K562 (cell line): ENCODE data around the gene PDZRN3. TPM values are rescaled to one million over a fixed set of nuclear protein-coding genes. Genes with fewer than 3 reads are reported as not detected.

Experiments
- ATAC-seq: fragments of 200-7000 bp; cut with Tn5 transposase; 3 replicates; pipeline ENCODE4 v1.9.1; 2020; ENCODE audit warnings: moderate library complexity
- BruUV-seq: library from RNA; stranded (reverse); fragments of 400-500 nt; replicated peaks from 2 replicates; lab custom pipeline; 2021; lab: Mats Ljungman, UMichigan
- CTCF ChIA-PET: fragments of 300-600 bp; formaldehyde crosslinking; extraction: SDS; loops from one replicate; lab custom pipeline; 2021; ENCODE audit warnings: low intra/inter-chr PET ratio; lab: Yijun Ruan, JAX
- POLR2A ChIA-PET: fragments of 300-600, 350-650 bp; sonication (Branson Sonifier 250); formaldehyde crosslinking; extraction: SDS; loops from one replicate; lab custom pipeline; 2021; ENCODE audit warnings: antibody characterized with exemption, inconsistent platforms; lab: Yijun Ruan, JAX
- DNase-seq, 4 experiments: peaks; one replicate each; pipeline versions ENCODE4 v3.0.0 to v3.0.0-alpha.2; 2011 to 2018; ENCODE audit warnings: low spot score in 3 of 4, mixed read lengths in 3 of 4; ENCODE audit errors: extremely low read depth in 1 of 4
- FAIRE-seq: peaks from 2 replicates; lab custom pipeline; 2011; peaks lifted over from hg19 to GRCh38; lab: Jason Lieb, UNC
- H2AFZ ChIP-seq: 2 replicates; pipeline ENCODE4 v1.6.0; 2011; ENCODE audit warnings: low read depth, low read length, control low read depth, inconsistent platforms
- H3K27ac ChIP-seq: fragments of 200-600 bp; 3 replicates; pipeline ENCODE4 v1.8.0; 2011; ENCODE audit warnings: low read depth, mild to moderate bottlenecking, control low read depth, inconsistent platforms, low read length, moderate library complexity, mixed read lengths; ENCODE audit errors: extremely low read depth
- H3K27me3 ChIP-seq, 2 experiments: fragments of 300-600 bp in 1 of 2; 2 replicates in 1 of 2; 3 replicates in 1 of 2; pipeline versions ENCODE4 v1.6.0 to v1.8.0; 2011; ENCODE audit warnings: inconsistent platforms in 2 of 2, low read length in 2 of 2, mild to moderate bottlenecking in 1 of 2, mixed read lengths in 1 of 2, moderate library complexity in 1 of 2; ENCODE audit not compliant: control insufficient read depth in 2 of 2, insufficient read depth in 2 of 2
- H3K36me3 ChIP-seq: fragments of 300-600 bp; 3 replicates; pipeline ENCODE4 v1.8.0; 2011; ENCODE audit warnings: mild to moderate bottlenecking, low read length, inconsistent platforms; ENCODE audit not compliant: control insufficient read depth, insufficient read depth
- H3K4me1 ChIP-seq, 2 experiments: fragments of 200-600 bp in 1 of 2; replicated peaks in 1 of 2; 2 replicates in 1 of 2; 3 replicates in 1 of 2; pipeline versions ENCODE4 v1.5.1 to v1.8.0; 2011; ENCODE audit warnings: inconsistent platforms in 2 of 2, low read length in 2 of 2, mild to moderate bottlenecking in 1 of 2, mixed read lengths in 1 of 2, moderate library complexity in 1 of 2; ENCODE audit not compliant: control insufficient read depth in 2 of 2, insufficient read depth in 2 of 2
- H3K4me2 ChIP-seq: 2 replicates; pipeline ENCODE4 v1.6.1; 2011; ENCODE audit warnings: low read length, control low read depth, inconsistent platforms, mixed read lengths; ENCODE audit not compliant: insufficient read depth
- H3K4me3 ChIP-seq: fragments of 200-600 bp; sonication (generic), shearing (Covaris generic); 2 replicates; pipeline ENCODE4 v1.5.1; 2016; ENCODE audit warnings: control low read depth, inconsistent platforms
- H3K79me2 ChIP-seq: fragments of 200-600 bp; 3 replicates; pipeline ENCODE4 v1.8.0; 2011; ENCODE audit warnings: low read length, inconsistent platforms; ENCODE audit not compliant: control insufficient read depth, insufficient read depth
- H3K9ac ChIP-seq, 2 experiments: 2 replicates each; pipeline versions ENCODE4 v1.6.0 to v1.6.1; 2011; ENCODE audit warnings: low read depth in 2 of 2, low read length in 2 of 2, control low read depth in 1 of 2, inconsistent platforms in 1 of 2, mild to moderate bottlenecking in 1 of 2, mixed read lengths in 1 of 2; ENCODE audit not compliant: insufficient read depth in 1 of 2
- H3K9me1 ChIP-seq: one replicate; pipeline ENCODE4 v1.6.0; 2011; ENCODE audit warnings: inconsistent platforms, mild to moderate bottlenecking, low read length, moderate library complexity; ENCODE audit not compliant: control insufficient read depth, insufficient read depth
- H3K9me3 ChIP-seq: replicated peaks from 2 replicates; pipeline ENCODE4 v1.5.1; 2011; ENCODE audit warnings: low read depth, low read length, inconsistent platforms; ENCODE audit not compliant: control insufficient read depth, insufficient read depth
- H4K20me1 ChIP-seq: replicated peaks from 2 replicates; pipeline ENCODE4 v1.6.1; 2011; ENCODE audit warnings: low read length, inconsistent platforms, mixed read lengths; ENCODE audit not compliant: control insufficient read depth, insufficient read depth
- FUS ChIP-seq: fragments of 200-400 bp; formaldehyde crosslinking; optimal IDR thresholded peaks from 2 replicates; pipeline ENCODE3; 2017; ENCODE audit warnings: low read depth, low read length
- HMGXB4 ChIP-seq: sonication (generic); formaldehyde crosslinking; IDR thresholded peaks from 2 replicates; pipeline ENCODE4 v1.8.1; 2023; ENCODE audit warnings: mild to moderate bottlenecking, missing genetic modification reagents
- HNRNPLL ChIP-seq: fragments of 200-400 bp; formaldehyde crosslinking; IDR thresholded peaks from 2 replicates; pipeline ENCODE4 v1.6.1; 2017; ENCODE audit warnings: low read length, low read depth, mild to moderate bottlenecking; ENCODE audit not compliant: poor library complexity, severe bottlenecking
- KAT7 ChIP-seq: sonication (generic); formaldehyde crosslinking; IDR thresholded peaks from 2 replicates; pipeline ENCODE4 v1.8.0; 2022; ENCODE audit warnings: missing genetic modification reagents, mild to moderate bottlenecking, borderline replicate concordance
- MCM3 ChIP-seq: fragments of 450-650 bp; IDR thresholded peaks from 2 replicates; pipeline ENCODE4 v1.6.1; 2016
- PRPF4 ChIP-seq: fragments of 200-400 bp; formaldehyde crosslinking; IDR thresholded peaks from one replicate; pipeline ENCODE4 v1.6.1; 2017; ENCODE audit warnings: low read length, low read depth, mild to moderate bottlenecking; ENCODE audit not compliant: insufficient read depth, poor library complexity, severe bottlenecking
- RB1 ChIP-seq: fragments of 450-650 bp; IDR thresholded peaks from 2 replicates; pipeline ENCODE4 v1.6.1; 2017; ENCODE audit warnings: low read depth, mild to moderate bottlenecking
- RREB1 ChIP-seq: fragments of 250-450 bp; sonication (Bioruptor Pico); IDR thresholded peaks from 2 replicates; pipeline ENCODE4 v1.4.0; 2020
- SRSF1 ChIP-seq: fragments of 200-400 bp; formaldehyde crosslinking; IDR thresholded peaks from 2 replicates; pipeline ENCODE4 v1.6.1; 2017; ENCODE audit warnings: mild to moderate bottlenecking, low read depth, low read length, moderate library complexity
- USF1 ChIP-seq: sonication (generic); formaldehyde crosslinking; IDR thresholded peaks from 2 replicates; pipeline ENCODE4 v1.9.0; 2022; ENCODE audit warnings: mild to moderate bottlenecking, missing genetic modification reagents
- ZC3H11A ChIP-seq: IDR thresholded peaks from 2 replicates; pipeline ENCODE4 v1.6.1; 2012; ENCODE audit warnings: low read depth, low read length, improper control_type of control experiment
- ZNF23 ChIP-seq: fragments of 250-450 bp; sonication (Bioruptor Pico); IDR thresholded peaks from 2 replicates; pipeline ENCODE4 v1.4.0; 2020; ENCODE audit warnings: mild to moderate bottlenecking
- ZNF57 ChIP-seq: fragments of 450-650 bp; formaldehyde crosslinking; IDR thresholded peaks from 2 replicates; pipeline ENCODE4 v1.4.0; 2020; ENCODE audit warnings: mild to moderate bottlenecking, moderate library complexity
- WGBS: fragments of 100-300 bp; shearing (Covaris generic); methylation state at CpG from one replicate; pipeline ENCODE4 v1.1.6; 2016; ENCODE audit warnings: low coverage, mixed read lengths; ENCODE audit not compliant: insufficient coverage; ENCODE audit errors: missing lambda C conversion rate; 5-methylcytosine and 5-hydroxymethylcytosine counted together
- in situ Hi-C: fragments of 300-500 bp; cut with MboI; formaldehyde crosslinking; loops from 4 replicates; pipeline ENCODE4 v1.15.0; 2018; ENCODE audit warnings: inconsistent platforms, mixed read lengths
- intact Hi-C: fragments of 100-400 bp; cut with micrococcal nuclease; formaldehyde crosslinking; loops from 2 replicates; pipeline ENCODE4 v1.14.2; 2022
- polyA plus RNA-seq, 8 experiments: library from polyadenylated mRNA; depleted of rRNA in 4 of 8; stranded (reverse) in 5 of 8; unstranded in 3 of 8; fragments of >200 nt; fragmentation: Nextera tagmentation in 2 of 8; fragmentation: Illumina TruSeq in 1 of 8; extraction: Ambion mirVana in 2 of 8; extraction: Trizol in 1 of 8; gene quantifications; 2 replicates each; pipeline versions ENCODE4 v1.2.1 to v1.2.3, GENCODE V29; 2011 to 2014; ENCODE audit warnings: inconsistent platforms in 1 of 8, missing spikeins in 1 of 8
- total RNA-seq, 7 experiments: library from RNA; depleted of rRNA in 6 of 7; stranded (reverse); fragments of >200 nt in 6 of 7; fragmentation: Illumina TruSeq in 2 of 7; extraction: Trizol in 2 of 7; gene quantifications; 2 replicates each; pipeline versions ENCODE4 v1.2.1 to v1.2.3, GENCODE V29; 2011 to 2021; ENCODE audit warnings: low replicate concordance in 1 of 7

PDZRN3 gene
- total and polyA plus RNA-seq, 9 of the 15 experiments (the other 6 are each of a cell fraction or from before 2014, with no cell fraction given) = 0.16 TPM; not detected in 8

DNA sequence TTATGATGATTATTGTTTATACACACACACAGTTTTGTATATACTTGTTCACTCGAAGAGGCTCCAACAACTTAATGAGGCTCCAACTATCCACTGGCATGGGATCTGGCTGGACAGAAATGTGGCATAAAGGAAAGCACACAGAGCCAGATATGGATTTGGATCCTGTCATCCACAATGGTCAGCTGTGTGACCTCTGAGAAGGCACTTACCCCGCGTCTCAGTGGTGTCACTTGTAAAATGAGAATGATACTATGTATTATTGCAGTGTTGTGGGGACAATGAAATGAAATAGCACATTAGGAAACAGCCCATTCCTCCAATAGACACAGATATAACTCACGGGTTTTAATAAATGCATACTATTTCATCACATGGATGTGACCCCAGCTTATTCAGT is 42.2 kb downstream of the PDZRN3 start (continued):
- TF ChIP-seq HMGXB4 (CRISPR knock-in tag) = no peak
- TF ChIP-seq RB1 = no peak
- TF ChIP-seq SRSF1 = no peak
- TF ChIP-seq, all 486 proteins: peak for 0

DNA sequence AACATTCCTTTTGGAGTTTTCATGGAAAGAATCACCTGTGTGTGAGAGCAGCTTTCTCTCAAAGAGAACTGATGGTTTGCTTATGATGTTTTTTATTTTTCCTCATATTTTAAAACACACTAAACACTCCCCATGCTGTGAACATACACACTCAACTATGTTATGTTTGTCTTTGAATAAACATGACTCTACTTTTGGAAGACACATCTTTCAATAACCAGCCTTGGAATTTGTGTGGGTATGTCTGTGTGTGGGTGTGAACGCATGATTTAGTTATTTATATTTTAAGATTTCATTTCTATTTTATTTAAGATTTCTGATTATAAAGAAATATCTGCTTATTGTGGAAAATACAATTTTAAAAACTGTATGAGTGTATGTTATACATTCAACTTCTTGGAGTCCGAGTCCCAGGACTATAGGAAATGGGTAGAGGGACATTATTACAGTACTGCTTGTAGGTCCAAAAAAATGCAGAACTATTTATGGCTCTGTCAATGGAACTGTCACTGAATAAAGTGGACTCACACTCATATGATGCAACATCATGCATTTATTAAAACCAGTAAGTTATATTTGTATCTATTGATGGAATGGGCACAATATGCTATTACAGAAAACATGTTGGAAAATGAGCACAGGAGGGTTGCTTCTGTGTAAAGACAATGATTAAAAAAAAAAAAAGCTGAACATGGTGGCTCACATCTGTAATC is 43.5 kb downstream of the PDZRN3 start:
- H4K20me1 ChIP-seq = no peaks in the 10 kb centered on the region
- intact Hi-C loops = no loop called here
- DNase-seq (no peak), FAIRE-seq (no peak), ATAC-seq (no peak)
- no peaks in the 10 kb centered on the region for H3K4me1 ChIP-seq
- no peak overlapping the region for H3K27ac ChIP-seq
- no peaks in the 10 kb centered on the region for H3K36me3 ChIP-seq
- WGBS = 0% methylated on average over 2 of the region's 2 CpGs
- H3K27me3 ChIP-seq = no peaks in the 10 kb centered on the region
- no peaks in the 10 kb centered on the region for H3K9me3 ChIP-seq
- no peak overlapping the region for H3K4me3 ChIP-seq
- no peaks in the 10 kb centered on the region for H3K79me2 ChIP-seq
- no peak overlapping the region for H3K9ac ChIP-seq
- BruUV-seq = no TSS peak
- H3K9me1 ChIP-seq = no peaks in the 10 kb centered on the region
- CTCF ChIA-PET = no interaction called here
- in situ Hi-C loops = no loop called here
- no peak overlapping the region for H3K4me2 ChIP-seq
- H2AFZ ChIP-seq = no peak overlapping the region
- POLR2A ChIA-PET = no interaction called here
- TF ChIP-seq PRPF4 = no peak
- no peak for TF ChIP-seq ZNF23 (CRISPR knock-in tag)
- TF ChIP-seq KAT7 (CRISPR knock-in tag) = no peak
- no peak for TF ChIP-seq ZC3H11A
- TF ChIP-seq HNRNPLL = no peak
- TF ChIP-seq USF1 (CRISPR knock-in tag) = no peak
- no peak for TF ChIP-seq FUS
- no peak for TF ChIP-seq MCM3
- TF ChIP-seq RREB1 (CRISPR knock-in tag) = no peak
- no peak for TF ChIP-seq ZNF57 (CRISPR knock-in tag)
